ENCODE data around the gene WDR46. TPM values are rescaled to one million over a fixed set of nuclear protein-coding genes. Genes with fewer than 3 reads are reported as not detected.

Gene WDR46
- total and polyA plus RNA-seq, 2 of the 13 experiments (the other 11 are each of a cell fraction or from before 2014, with no cell fraction given) = 47.4 to 105 TPM

DNA sequence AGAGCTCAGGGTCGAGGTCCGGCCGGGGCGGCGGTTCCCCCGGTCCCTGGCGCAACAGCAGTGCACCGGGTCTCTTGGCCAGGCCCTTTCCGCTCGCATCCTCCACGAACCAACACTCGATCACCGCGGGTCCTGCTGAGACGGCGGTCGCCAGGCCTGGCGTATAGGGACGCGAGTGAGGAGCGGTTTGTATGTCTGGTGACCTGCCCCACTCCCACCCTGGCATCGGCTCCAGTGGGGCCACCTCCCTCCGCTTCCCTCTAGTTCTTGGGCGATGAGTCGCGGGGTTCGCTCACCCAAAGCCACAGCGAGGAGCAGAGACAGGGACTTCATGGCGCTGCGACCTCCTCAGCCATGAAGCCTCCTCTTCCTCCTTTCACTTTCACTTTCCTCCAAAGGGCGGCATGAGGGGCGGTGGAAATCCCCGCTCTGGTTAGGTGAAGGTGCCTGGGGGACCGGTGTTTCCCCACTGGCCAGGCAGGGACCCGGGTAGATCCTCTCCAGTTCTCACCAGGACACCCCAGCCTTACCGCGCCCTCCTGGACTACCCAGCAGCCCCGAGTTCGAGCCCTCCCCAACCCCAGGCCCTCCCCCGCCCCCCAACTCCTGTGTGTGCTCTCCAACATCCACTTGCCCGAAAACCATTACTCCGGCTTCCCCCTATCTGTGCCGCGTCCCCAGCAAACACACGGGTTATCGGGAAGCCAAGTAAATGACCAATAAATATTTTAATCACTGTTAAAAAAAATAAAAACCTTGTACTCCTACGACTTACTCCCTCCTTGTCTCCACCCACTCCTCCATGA, 24.9 kb upstream of the WDR46 start, which contains the start of gene TAPBP (continued):
- TF ChIP-seq ZC3H4 (CRISPR knock-in tag; IDR thresholded peaks at IDR 0.05; ENCODE audit: borderline replicate concordance) = peak; percentile 76; the same call in 1 of the 2 replicates
- TF ChIP-seq AHR (CRISPR knock-in tag; IDR thresholded peaks at IDR 0.05) = peak; percentile 75; the same call in 1 of the 2 replicates
- TF ChIP-seq, protein P1, sequence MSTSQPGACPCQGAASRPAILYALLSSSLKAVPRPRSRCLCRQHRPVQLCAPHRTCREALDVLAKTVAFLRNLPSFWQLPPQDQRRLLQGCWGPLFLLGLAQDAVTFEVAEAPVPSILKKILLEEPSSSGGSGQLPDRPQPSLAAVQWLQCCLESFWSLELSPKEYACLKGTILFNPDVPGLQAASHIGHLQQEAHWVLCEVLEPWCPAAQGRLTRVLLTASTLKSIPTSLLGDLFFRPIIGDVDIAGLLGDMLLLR (CRISPR knock-in tag; IDR thresholded peaks at IDR 0.05) = peak; percentile 30; the same call in 1 of the 2 replicates
- TF ChIP-seq, protein P2, sequence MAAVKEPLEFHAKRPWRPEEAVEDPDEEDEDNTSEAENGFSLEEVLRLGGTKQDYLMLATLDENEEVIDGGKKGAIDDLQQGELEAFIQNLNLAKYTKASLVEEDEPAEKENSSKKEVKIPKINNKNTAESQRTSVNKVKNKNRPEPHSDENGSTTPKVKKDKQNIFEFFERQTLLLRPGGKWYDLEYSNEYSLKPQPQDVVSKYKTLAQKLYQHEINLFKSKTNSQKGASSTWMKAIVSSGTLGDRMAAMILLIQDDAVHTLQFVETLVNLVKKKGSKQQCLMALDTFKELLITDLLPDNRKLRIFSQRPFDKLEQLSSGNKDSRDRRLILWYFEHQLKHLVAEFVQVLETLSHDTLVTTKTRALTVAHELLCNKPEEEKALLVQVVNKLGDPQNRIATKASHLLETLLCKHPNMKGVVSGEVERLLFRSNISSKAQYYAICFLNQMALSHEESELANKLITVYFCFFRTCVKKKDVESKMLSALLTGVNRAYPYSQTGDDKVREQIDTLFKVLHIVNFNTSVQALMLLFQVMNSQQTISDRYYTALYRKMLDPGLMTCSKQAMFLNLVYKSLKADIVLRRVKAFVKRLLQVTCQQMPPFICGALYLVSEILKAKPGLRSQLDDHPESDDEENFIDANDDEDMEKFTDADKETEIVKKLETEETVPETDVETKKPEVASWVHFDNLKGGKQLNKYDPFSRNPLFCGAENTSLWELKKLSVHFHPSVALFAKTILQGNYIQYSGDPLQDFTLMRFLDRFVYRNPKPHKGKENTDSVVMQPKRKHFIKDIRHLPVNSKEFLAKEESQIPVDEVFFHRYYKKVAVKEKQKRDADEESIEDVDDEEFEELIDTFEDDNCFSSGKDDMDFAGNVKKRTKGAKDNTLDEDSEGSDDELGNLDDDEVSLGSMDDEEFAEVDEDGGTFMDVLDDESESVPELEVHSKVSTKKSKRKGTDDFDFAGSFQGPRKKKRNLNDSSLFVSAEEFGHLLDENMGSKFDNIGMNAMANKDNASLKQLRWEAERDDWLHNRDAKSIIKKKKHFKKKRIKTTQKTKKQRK (IDR thresholded peaks at IDR 0.05; ENCODE audit: low read length) = no peak
- TF ChIP-seq, protein P3, sequence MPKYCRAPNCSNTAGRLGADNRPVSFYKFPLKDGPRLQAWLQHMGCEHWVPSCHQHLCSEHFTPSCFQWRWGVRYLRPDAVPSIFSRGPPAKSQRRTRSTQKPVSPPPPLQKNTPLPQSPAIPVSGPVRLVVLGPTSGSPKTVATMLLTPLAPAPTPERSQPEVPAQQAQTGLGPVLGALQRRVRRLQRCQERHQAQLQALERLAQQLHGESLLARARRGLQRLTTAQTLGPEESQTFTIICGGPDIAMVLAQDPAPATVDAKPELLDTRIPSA (CRISPR knock-in tag; IDR thresholded peaks at IDR 0.05; ENCODE audit: borderline replicate concordance) = no peak
- TF ChIP-seq HNRNPK (IDR thresholded peaks at IDR 0.05; ENCODE audit: low read depth, low read length, poor library complexity, severe bottlenecking) = no peak
- no peak for TF ChIP-seq SP1 (IDR thresholded peaks at IDR 0.05)
- peak; percentile 41; the same call in 1 of the 2 replicates for TF ChIP-seq SP1 (CRISPR knock-in tag; IDR thresholded peaks at IDR 0.05)
- no peak for TF ChIP-seq ZNF441 (CRISPR knock-in tag; IDR thresholded peaks at IDR 0.05; ENCODE audit: borderline replicate concordance)
- TF ChIP-seq CCAR2 (optimal IDR thresholded peaks at IDR 0.05; ENCODE audit: low read depth, low read length) = no peak
- TF ChIP-seq ETV5 (CRISPR knock-in tag; IDR thresholded peaks at IDR 0.05; ENCODE audit: borderline replicate concordance) = 0 out of 2 replicates have a peak, but pooled peaks have one; percentile 22
- no peak for TF ChIP-seq NFE2L2 (IDR thresholded peaks at IDR 0.05; ENCODE audit: low read length)
- TF ChIP-seq, protein P4, sequence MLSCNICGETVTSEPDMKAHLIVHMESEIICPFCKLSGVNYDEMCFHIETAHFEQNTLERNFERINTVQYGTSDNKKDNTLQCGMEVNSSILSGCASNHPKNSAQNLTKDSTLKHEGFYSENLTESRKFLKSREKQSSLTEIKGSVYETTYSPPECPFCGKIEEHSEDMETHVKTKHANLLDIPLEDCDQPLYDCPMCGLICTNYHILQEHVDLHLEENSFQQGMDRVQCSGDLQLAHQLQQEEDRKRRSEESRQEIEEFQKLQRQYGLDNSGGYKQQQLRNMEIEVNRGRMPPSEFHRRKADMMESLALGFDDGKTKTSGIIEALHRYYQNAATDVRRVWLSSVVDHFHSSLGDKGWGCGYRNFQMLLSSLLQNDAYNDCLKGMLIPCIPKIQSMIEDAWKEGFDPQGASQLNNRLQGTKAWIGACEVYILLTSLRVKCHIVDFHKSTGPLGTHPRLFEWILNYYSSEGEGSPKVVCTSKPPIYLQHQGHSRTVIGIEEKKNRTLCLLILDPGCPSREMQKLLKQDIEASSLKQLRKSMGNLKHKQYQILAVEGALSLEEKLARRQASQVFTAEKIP (CRISPR knock-in tag; IDR thresholded peaks at IDR 0.05; ENCODE audit: borderline replicate concordance) = no peak
- TF ChIP-seq CEBPB (IDR thresholded peaks at IDR 0.05; ENCODE audit: borderline replicate concordance, low read depth, low read length) = peak; percentile 8; the same call in 1 of the 2 replicates
- TF ChIP-seq, protein P5, sequence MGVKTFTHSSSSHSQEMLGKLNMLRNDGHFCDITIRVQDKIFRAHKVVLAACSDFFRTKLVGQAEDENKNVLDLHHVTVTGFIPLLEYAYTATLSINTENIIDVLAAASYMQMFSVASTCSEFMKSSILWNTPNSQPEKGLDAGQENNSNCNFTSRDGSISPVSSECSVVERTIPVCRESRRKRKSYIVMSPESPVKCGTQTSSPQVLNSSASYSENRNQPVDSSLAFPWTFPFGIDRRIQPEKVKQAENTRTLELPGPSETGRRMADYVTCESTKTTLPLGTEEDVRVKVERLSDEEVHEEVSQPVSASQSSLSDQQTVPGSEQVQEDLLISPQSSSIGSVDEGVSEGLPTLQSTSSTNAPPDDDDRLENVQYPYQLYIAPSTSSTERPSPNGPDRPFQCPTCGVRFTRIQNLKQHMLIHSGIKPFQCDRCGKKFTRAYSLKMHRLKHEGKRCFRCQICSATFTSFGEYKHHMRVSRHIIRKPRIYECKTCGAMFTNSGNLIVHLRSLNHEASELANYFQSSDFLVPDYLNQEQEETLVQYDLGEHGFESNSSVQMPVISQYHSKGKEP (CRISPR knock-in tag; IDR thresholded peaks at IDR 0.05) = peak; percentile 72; the same call in 1 of the 2 replicates
- no peak for TF ChIP-seq ZSCAN29 (CRISPR knock-in tag; conservative IDR thresholded peaks at IDR 0.05)
- no peak for TF ChIP-seq ZNF780A (CRISPR knock-in tag; IDR thresholded peaks at IDR 0.05)
